ENCODE results near the gene HRH3. TPM values are rescaled to one million over a fixed set of nuclear protein-coding genes. Genes with fewer than 3 reads are reported as not detected.

The HRH3 gene
- total RNA-seq, 1 donor from 2014 or later, result not detected

DNA sequence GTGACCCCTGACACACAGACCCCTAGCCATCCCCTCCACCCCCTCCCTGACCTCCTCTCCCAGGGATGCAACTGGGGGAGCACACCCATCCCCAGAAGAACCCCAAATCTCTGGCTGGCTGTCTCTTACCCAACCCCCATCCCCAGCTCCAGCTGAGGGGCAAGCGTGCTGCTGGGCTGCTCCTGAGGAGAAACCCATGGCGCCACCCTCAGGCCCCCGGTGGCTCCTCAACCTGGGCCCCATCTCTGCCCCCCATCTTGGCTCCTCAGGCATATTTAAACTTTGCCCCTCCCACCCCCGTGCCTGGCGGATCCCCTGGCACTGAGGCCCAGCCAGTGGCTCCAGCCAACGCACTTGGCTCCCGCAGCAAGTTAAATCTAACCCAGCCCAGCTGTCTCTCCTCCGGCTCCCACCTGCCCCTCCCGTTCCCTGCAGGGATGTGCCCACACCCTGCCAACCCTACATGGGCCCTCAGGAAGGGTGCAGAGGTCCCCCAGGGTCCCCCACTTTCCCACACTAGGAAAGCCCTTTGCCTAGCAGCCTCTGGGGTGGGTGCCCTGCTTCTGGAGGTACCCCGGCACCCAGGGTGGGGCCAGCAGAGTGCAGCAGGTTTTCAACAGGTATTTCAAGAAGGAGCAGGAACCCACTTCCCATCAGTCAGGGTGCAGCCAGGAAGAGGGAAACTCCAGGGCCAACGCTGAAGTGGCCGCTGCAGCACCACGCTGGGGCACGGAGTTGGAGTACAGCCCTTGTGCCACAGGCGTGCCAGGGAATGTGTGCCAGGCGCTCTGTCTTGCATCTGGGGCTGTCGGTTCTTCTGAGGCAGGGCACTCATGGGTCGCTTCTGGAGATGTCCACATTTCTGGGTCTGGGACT lies 12.9 kb upstream of the HRH3 start:
- DNase-seq (ENCODE audit: low spot score), result no peak
- Mint-ChIP-seq H3K9me3 (ENCODE audit: unreplicated experiment) (no peaks in the 10 kb centered on the region), H3K4me1 (ENCODE audit: unreplicated experiment) (no peaks in the 10 kb centered on the region), H3K27me3 (ENCODE audit: unreplicated experiment) (peaks cover 6% of the 10 kb centered on the region), H3K27ac (ENCODE audit: unreplicated experiment) (no peak overlapping the region), H3K36me3 (ENCODE audit: low read depth, unreplicated experiment) (no peaks in the 10 kb centered on the region), H3K4me3 (ENCODE audit: unreplicated experiment) (no peak overlapping the region)
- TF ChIP-seq, protein P1, sequence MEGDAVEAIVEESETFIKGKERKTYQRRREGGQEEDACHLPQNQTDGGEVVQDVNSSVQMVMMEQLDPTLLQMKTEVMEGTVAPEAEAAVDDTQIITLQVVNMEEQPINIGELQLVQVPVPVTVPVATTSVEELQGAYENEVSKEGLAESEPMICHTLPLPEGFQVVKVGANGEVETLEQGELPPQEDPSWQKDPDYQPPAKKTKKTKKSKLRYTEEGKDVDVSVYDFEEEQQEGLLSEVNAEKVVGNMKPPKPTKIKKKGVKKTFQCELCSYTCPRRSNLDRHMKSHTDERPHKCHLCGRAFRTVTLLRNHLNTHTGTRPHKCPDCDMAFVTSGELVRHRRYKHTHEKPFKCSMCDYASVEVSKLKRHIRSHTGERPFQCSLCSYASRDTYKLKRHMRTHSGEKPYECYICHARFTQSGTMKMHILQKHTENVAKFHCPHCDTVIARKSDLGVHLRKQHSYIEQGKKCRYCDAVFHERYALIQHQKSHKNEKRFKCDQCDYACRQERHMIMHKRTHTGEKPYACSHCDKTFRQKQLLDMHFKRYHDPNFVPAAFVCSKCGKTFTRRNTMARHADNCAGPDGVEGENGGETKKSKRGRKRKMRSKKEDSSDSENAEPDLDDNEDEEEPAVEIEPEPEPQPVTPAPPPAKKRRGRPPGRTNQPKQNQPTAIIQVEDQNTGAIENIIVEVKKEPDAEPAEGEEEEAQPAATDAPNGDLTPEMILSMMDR (IDR thresholded peaks at IDR 0.05; ENCODE audit: unreplicated experiment), result no peak

DNA sequence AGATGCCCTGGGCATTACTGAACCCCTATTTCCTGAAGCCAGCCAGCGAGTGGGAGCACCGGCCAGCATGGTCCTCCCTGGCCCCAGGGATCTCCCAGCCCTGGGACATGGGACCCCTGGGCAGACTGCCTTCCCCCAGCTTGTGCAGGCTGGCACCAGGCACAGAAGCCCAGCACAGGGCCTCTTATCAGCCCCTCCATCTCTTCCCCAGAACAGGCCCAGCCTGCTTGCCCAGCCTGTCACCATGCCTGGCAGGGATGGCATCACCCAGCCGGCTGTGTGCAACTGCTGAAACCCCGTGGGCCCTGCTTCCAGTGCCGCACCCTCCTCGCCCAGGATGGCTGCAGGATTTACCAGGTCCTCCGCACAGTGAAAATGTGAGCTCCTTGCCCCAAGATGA lies 12.1 kb upstream of the HRH3 start:
- TF ChIP-seq, protein P1 (IDR thresholded peaks at IDR 0.05; ENCODE audit: unreplicated experiment), result no peak
- H3K27ac Mint-ChIP-seq (ENCODE audit: unreplicated experiment), result no peak overlapping the region
- no peak for DNase-seq (ENCODE audit: low spot score)
- H3K36me3 Mint-ChIP-seq (ENCODE audit: low read depth, unreplicated experiment), result no peaks in the 10 kb centered on the region
- no peaks in the 10 kb centered on the region for H3K9me3 Mint-ChIP-seq (ENCODE audit: unreplicated experiment)
- no peaks in the 10 kb centered on the region for H3K4me1 Mint-ChIP-seq (ENCODE audit: unreplicated experiment)
- no peak overlapping the region for H3K4me3 Mint-ChIP-seq (ENCODE audit: unreplicated experiment)
- peaks cover 6% of the 10 kb centered on the region for H3K27me3 Mint-ChIP-seq (ENCODE audit: unreplicated experiment)

DNA sequence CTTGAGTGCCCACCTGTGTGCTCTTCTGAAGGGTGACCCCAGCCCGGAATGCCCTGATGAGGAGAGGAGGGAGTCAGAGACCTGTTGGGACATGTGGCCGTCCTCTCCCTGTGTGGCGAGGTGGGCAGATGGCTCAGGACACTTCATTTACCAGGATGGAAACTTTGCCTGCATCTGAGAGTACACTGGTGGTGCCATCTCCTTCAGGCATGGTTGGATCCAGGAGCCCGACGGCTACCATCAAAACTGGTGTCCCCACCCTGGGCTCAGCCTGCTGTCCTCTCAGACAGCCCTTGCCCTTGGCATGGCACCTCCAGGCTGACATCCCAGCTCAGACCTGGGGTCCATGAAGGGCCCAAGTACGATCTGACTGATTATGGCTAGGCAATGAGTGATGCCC lies 11.2 kb upstream of the HRH3 start:
- Mint-ChIP-seq H3K4me3 (ENCODE audit: unreplicated experiment) (no peak overlapping the region), H3K36me3 (ENCODE audit: low read depth, unreplicated experiment) (no peaks in the 10 kb centered on the region), H3K4me1 (ENCODE audit: unreplicated experiment) (no peaks in the 10 kb centered on the region), H3K27me3 (ENCODE audit: unreplicated experiment) (peaks cover 6% of the 10 kb centered on the region), H3K27ac (ENCODE audit: unreplicated experiment) (no peak overlapping the region), H3K9me3 (ENCODE audit: unreplicated experiment) (no peaks in the 10 kb centered on the region)
- no peak for DNase-seq (ENCODE audit: low spot score)
- TF ChIP-seq, protein P1 (IDR thresholded peaks at IDR 0.05; ENCODE audit: unreplicated experiment), result no peak

DNA sequence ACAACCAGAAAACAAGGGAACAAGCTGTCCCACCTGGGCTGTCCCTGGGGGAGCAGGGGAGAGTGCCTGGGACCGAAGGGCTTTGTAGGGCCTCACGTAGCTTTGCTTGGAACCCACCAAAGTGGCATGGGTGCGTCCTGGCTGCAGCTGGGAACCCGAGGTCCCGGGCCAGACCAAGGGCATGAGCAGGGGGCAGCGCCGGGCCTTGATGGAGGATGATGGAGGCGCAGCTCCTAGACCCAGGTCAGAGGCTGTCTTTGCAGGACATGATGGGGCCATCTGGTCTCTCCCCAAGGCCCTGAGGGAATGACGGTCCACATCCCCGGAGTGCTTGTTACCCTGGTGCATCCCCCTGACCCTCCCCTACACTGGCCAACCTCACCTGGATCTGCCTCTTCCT lies 10.6 kb upstream of the HRH3 start:
- H3K27ac Mint-ChIP-seq (ENCODE audit: unreplicated experiment), result no peak overlapping the region
- no peaks in the 10 kb centered on the region for H3K36me3 Mint-ChIP-seq (ENCODE audit: low read depth, unreplicated experiment)
- H3K27me3 Mint-ChIP-seq (ENCODE audit: unreplicated experiment), result peaks cover 4% of the 10 kb centered on the region
- TF ChIP-seq, protein P1 (IDR thresholded peaks at IDR 0.05; ENCODE audit: unreplicated experiment), result no peak
- no peaks in the 10 kb centered on the region for H3K4me1 Mint-ChIP-seq (ENCODE audit: unreplicated experiment)
- H3K9me3 Mint-ChIP-seq (ENCODE audit: unreplicated experiment), result no peaks in the 10 kb centered on the region
- no peak for DNase-seq (ENCODE audit: low spot score)
- H3K4me3 Mint-ChIP-seq (ENCODE audit: unreplicated experiment), result no peak overlapping the region

DNA sequence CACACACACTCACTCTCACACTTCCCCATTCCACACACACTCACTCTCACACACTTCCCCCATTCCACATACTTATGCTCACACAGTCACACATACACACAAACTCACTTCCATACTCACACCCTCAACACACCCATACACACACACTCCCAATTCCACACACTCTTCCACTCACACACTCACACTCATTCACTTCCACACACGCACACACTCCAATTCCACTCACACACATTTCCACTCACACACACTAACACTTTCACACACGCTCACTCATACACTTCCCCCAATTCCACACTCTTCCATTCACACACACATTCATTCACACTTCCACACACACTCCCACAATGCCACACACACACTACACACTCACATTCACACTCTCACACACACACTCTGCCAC lies 10.2 kb upstream of the HRH3 start:
- peaks cover 6% of the 10 kb centered on the region for H3K27me3 Mint-ChIP-seq (ENCODE audit: unreplicated experiment)
- no peaks in the 10 kb centered on the region for H3K4me1 Mint-ChIP-seq (ENCODE audit: unreplicated experiment)
- no peaks in the 10 kb centered on the region for H3K9me3 Mint-ChIP-seq (ENCODE audit: unreplicated experiment)
- no peak overlapping the region for H3K4me3 Mint-ChIP-seq (ENCODE audit: unreplicated experiment)
- DNase-seq (ENCODE audit: low spot score), result no peak
- H3K36me3 Mint-ChIP-seq (ENCODE audit: low read depth, unreplicated experiment), result no peaks in the 10 kb centered on the region
- TF ChIP-seq, protein P1 (IDR thresholded peaks at IDR 0.05; ENCODE audit: unreplicated experiment), result no peak
- no peak overlapping the region for H3K27ac Mint-ChIP-seq (ENCODE audit: unreplicated experiment)
